ENCODE measurements around the gene OR2S2.
A peak's percentile ranks its signal among the peaks of the same experiment; 100 is the strongest.
"Not testable (repeated sequence)": the region's sequence is repeated elsewhere in the genome, so short reads cannot be mapped to it uniquely, and the experiment has no call there.

Gene OR2S2

GRCh38 chr9:35960039-35960655, 2.2 kb upstream of the OR2S2 start:
- no peak for DNase-seq

GRCh38 chr9:35956651-35957050, 1.3 kb downstream of the OR2S2 start:
- no peak for DNase-seq

GRCh38 chr9:35954942-35955546, 2.9 kb downstream of the OR2S2 start:
- peak; percentile 34 for DNase-seq

GRCh38 chr9:35952526-35953191, 5.3 kb downstream of the OR2S2 start:
- DNase-seq: no peak

- no peak for DNase-seq
These were observed 6.2 kb downstream of the OR2S2 start for GRCh38 chr9:35951736-35952135.

GRCh38 chr9:35948901-35949318, 9.0 kb downstream of the OR2S2 start:
- DNase-seq: no peak

GRCh38 chr9:35948451-35948850, 9.5 kb downstream of the OR2S2 start:
- no peak for DNase-seq

GRCh38 chr9:35945341-35946018, 12.5 kb downstream of the OR2S2 start:
- DNase-seq: peak; percentile 66

GRCh38 chr9:35944841-35945240, 13.1 kb downstream of the OR2S2 start:
- no peak for DNase-seq

- no peak for DNase-seq
These were observed 13.8 kb downstream of the OR2S2 start for GRCh38 chr9:35944173-35944572.

GRCh38 chr9:35942286-35942685, 15.7 kb downstream of the OR2S2 start:
- no peak for DNase-seq

GRCh38 chr9:35940458-35941407, 17.2 kb downstream of the OR2S2 start:
- no peak for DNase-seq

- DNase-seq: no peak
These were observed 18.2 kb downstream of the OR2S2 start for GRCh38 chr9:35939679-35940250.

GRCh38 chr9:35938474-35939356, 19.2 kb downstream of the OR2S2 start:
- no peak for DNase-seq

- DNase-seq: no peak
These were observed 20.7 kb downstream of the OR2S2 start for GRCh38 chr9:35937227-35937626.

GRCh38 chr9:35935755-35936509, 22.0 kb downstream of the OR2S2 start:
- DNase-seq: no peak

- no peak for DNase-seq
These were observed 22.7 kb downstream of the OR2S2 start for GRCh38 chr9:35935261-35935660.

GRCh38 chr9:35934069-35934468, 23.9 kb downstream of the OR2S2 start:
- DNase-seq: not testable (repeated sequence)

- no peak for DNase-seq
These were observed 24.3 kb downstream of the OR2S2 start for GRCh38 chr9:35933550-35934067.

GRCh38 chr9:35932735-35933134, 25.2 kb downstream of the OR2S2 start:
- DNase-seq: no peak
